ENCODE data around the gene RFC1.

DNA sequence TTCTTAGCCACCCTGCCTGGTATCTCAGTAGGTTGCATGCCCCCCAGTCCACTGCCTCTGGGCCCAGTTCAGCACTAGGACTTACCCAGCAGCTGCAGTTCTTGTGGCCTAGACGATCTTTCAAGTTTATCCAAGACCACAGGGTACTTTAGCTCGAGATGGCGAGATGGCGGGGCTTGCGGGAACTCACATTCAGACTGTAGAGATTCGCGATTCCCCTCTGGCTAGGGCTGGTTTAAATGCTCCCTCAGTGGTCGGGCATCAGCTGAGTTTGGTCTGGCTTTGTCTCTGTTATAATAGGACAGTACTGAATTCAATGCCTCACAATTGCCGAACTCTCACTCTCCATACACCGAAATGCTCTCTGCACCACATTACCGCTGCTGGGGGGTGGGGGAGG is 18.4 kb upstream of the RFC1 start:
- TF ChIP-seq, protein P1, sequence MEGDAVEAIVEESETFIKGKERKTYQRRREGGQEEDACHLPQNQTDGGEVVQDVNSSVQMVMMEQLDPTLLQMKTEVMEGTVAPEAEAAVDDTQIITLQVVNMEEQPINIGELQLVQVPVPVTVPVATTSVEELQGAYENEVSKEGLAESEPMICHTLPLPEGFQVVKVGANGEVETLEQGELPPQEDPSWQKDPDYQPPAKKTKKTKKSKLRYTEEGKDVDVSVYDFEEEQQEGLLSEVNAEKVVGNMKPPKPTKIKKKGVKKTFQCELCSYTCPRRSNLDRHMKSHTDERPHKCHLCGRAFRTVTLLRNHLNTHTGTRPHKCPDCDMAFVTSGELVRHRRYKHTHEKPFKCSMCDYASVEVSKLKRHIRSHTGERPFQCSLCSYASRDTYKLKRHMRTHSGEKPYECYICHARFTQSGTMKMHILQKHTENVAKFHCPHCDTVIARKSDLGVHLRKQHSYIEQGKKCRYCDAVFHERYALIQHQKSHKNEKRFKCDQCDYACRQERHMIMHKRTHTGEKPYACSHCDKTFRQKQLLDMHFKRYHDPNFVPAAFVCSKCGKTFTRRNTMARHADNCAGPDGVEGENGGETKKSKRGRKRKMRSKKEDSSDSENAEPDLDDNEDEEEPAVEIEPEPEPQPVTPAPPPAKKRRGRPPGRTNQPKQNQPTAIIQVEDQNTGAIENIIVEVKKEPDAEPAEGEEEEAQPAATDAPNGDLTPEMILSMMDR (IDR thresholded peaks at IDR 0.05): no peak
- no peak for TF ChIP-seq EZH2 (IDR thresholded peaks at IDR 0.05)
